Subcutaneous adipose tissue (tissue), 4 donors: ENCODE results near the gene SLC23A1. TPM values are rescaled to one million over a fixed set of nuclear protein-coding genes. Genes with fewer than 3 reads are reported as not detected.

ENCODE experiments used
- CTCF ChIP-seq: fragments of 450-650 bp; IDR thresholded peaks from one replicate; pipeline ENCODE4 v1.5.1; 2016; ENCODE audit warnings: low read depth, mild to moderate bottlenecking, control low read depth, antibody characterized with exemption, moderate library complexity
- total RNA-seq, 4 donors: library from RNA; depleted of rRNA; stranded (reverse); fragments of >200 nt; gene quantifications; one replicate each; pipeline ENCODE4 v1.1.0, GENCODE V29; 2016

The SLC23A1 gene
- total RNA-seq, 4 donors from 2014 or later, result not detected

DNA sequence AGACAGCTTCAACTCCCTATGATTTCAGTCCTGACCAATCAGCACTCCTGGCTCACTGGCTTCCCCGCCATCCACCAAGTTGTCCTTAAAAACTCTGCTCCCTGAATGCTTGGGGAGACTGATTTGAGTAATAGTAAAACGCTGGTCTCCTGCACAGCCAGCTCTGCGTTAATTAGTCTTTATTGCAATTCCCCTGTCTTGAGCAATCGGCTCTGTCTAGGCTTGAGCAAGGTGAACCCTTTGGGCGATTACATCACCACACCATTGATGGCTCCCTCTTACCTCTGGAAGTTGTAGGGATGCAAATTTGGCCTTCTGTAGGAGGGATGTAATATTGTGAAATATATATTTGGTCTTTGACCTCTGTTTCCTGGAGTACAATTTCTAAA, 2.9 kb upstream of the SLC23A1 start:
- no peak for TF ChIP-seq CTCF

DNA sequence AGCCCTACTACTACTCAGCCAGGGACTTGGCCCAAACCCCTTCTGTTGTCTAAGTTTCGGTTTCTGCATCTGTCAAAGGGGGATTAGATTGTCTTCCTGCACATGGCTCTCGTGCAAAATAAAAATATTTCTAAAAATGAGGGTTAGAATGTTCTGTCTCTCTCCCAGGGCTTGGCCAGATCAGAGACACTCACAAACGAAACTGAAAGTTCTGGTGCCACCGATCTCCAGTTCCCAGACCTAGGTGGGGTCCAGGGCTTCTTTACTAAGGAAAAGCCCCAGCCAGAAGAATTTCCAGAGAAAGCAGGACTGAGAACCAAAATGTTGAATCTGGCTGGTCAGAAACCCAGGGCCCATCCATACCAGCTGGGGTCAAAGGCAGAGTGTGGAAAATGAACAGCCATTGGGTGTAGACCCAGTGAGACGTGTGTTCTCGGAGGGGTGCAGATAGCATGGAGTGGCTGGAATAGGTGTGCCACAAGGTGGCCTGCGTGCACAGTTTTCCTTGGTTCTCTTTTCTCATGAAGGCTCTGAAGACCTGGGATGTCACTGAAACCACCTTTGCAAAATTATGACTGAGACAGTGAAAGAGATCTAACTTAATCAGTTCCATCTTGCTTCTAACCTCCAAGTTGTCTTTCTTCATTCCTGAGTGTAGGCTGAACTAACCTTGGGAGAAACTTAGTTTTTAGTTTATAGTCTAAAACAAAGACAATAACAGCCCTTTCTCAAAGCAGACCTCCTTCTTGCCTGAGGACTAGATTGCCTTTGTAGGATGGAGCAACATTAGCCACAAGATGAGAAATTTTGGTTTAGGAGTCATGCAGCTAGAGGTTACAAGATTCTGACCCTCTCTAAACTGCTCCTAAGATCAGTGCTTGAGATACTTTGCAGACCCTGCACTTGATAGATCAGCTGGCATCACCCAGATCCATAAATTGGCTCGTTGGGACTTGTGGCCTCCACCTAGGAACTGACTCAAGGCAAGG, 2.3 kb upstream of the SLC23A1 start:
- no peak for TF ChIP-seq CTCF

GRCh38 chr5:139384591-139385051, 1.5 kb upstream of the SLC23A1 start:
- no peak for TF ChIP-seq CTCF

GRCh38 chr5:139383993-139384590, 995 bp upstream of the SLC23A1 start:
- no peak for TF ChIP-seq CTCF

DNA sequence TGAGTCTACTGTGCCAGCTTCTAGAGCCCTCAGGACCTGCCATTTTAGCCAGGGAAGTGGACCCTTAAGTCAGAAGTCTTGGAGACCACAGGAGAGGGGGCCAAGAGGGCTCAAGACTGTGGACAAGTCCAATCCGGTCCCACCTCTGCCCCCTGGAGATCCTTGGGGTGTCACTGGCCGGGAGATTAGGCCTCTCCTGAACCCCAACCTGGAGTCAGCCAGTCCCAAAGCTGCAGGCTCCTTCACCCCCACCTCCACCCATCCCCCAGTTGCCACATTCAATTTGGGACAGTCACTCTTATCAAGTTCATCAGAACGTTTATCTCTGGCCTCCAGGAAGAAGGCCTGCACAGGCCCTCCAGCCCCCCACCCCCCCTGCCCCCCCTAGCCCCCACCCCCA, 290 bp downstream of the SLC23A1 start:
- no peak for TF ChIP-seq CTCF

DNA sequence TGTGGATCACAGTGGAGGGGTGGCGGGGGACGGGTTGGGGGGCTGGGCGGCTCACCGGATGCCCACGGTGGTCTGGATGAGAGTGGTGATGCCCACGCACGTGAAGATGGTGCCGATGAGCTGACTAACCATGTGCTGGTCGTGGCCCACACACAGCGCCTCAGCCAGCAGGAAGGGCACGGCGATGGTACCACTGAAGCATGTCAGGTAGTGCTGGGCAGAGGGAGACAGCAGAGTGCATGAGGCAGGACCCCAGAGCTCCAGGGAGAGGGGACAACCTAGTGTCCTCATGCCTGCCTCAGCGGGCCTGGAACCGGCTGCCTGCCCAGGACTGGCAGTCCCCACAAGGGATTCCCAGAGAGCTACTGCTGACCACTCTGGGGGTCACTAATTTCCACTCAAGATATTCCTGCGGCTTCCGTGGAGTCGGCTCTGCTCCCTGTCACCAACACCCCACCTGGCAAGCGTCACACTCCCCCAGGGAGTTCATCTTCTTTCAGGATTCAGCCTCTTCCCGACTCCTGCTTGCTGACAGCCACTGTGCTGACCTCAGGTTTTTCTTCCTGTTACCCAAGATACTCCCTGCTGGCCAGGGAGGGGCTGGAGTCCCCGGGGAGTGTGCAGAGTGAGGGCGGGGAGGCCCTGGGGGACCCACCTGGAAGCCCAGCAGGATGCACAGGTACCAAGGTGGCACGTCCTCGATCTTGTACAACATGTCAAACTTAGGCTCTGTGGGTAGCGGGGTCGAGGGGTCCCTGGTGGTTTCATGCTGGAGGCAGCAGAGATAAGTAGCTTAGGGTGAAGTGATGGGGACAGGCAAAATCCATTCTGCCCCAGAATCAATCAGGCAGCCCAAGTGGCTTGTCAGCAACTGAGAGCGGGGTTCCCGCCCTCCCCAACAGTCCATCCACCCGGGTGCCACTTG, 998 bp downstream of the SLC23A1 start:
- TF ChIP-seq CTCF, result no peak
